OCI-LY7 (cell line): ENCODE measurements around the gene ODAD3. TPM values are rescaled to one million over a fixed set of nuclear protein-coding genes. Genes with fewer than 3 reads are reported as not detected.

Source experiments
- BruUV-seq: library from RNA; stranded (reverse); fragments of 400-500 nt; replicated peaks from 2 replicates; lab custom pipeline; 2021; lab: Mats Ljungman, UMichigan
- CTCF ChIA-PET: fragments of 300-600 bp; sonication (Branson Sonifier 250); formaldehyde crosslinking; loops from one replicate; lab custom pipeline; 2022; ENCODE audit warnings: antibody characterized with exemption; ENCODE audit not compliant: unreplicated experiment; lab: Charles Lee
- POLR2A ChIA-PET: fragments of 300-600 bp; sonication (Branson Sonifier 250); formaldehyde crosslinking; loops from one replicate; lab custom pipeline; 2022; ENCODE audit warnings: antibody characterized with exemption; lab: Charles Lee
- DNase-seq: peaks from one replicate; pipeline ENCODE4 v3.0.0-alpha.2; 2015; ENCODE audit warnings: low spot score
- H2AFZ ChIP-seq: fragments of 200-600 bp; sonication (generic), shearing (Covaris generic); 2 replicates; pipeline ENCODE4 v1.6.1; 2014; ENCODE audit warnings: mild to moderate bottlenecking, antibody characterized with exemption, low read length, moderate library complexity
- H3K27ac ChIP-seq: fragments of 200-600 bp; sonication (generic); 2 replicates; pipeline ENCODE4 v1.5.1; 2014; ENCODE audit warnings: mixed run types, low read depth, mild to moderate bottlenecking, moderate library complexity, low read length, inconsistent platforms; ENCODE audit not compliant: poor library complexity, severe bottlenecking
- H3K36me3 ChIP-seq: fragments of 200-600 bp; sonication (generic); 2 replicates; pipeline ENCODE4 v1.6.1; 2014; ENCODE audit warnings: mild to moderate bottlenecking, antibody characterized with exemption, low read length, moderate library complexity, mixed read lengths; ENCODE audit not compliant: insufficient read depth
- H3K4me1 ChIP-seq: fragments of 200-600 bp; sonication (generic); 2 replicates; pipeline ENCODE4 v1.5.1; 2014; ENCODE audit warnings: mild to moderate bottlenecking, low read length; ENCODE audit not compliant: insufficient read depth, poor library complexity, severe bottlenecking
- H3K4me2 ChIP-seq: fragments of 200-600 bp; sonication (generic); 2 replicates; pipeline ENCODE4 v1.6.1; 2014; ENCODE audit warnings: mild to moderate bottlenecking, low read length
- H3K4me3 ChIP-seq: fragments of 200-600 bp; sonication (generic); 2 replicates; pipeline ENCODE4 v1.5.1; 2014; ENCODE audit warnings: mild to moderate bottlenecking, low read depth, low read length; ENCODE audit not compliant: poor library complexity, severe bottlenecking
- H3K79me2 ChIP-seq: fragments of 200-600 bp; sonication (generic); 2 replicates; pipeline ENCODE4 v1.6.1; 2016; ENCODE audit warnings: low read depth, mild to moderate bottlenecking, low read length, moderate library complexity, mixed read lengths; ENCODE audit not compliant: insufficient read depth
- H3K9me2 ChIP-seq: fragments of 200-600 bp; sonication (generic); 2 replicates; pipeline ENCODE4 v1.6.1; 2016; ENCODE audit warnings: mild to moderate bottlenecking, low read length, mixed read lengths; ENCODE audit not compliant: insufficient read depth
- H3K9me3 ChIP-seq: fragments of 200-600 bp; sonication (generic); 2 replicates; pipeline ENCODE4 v1.6.1; 2014; ENCODE audit warnings: mild to moderate bottlenecking, mixed run types, low read length, mixed read lengths
- H4K20me1 ChIP-seq: fragments of 200-600 bp; sonication (generic); 2 replicates; pipeline ENCODE4 v1.6.1; 2014; ENCODE audit warnings: mild to moderate bottlenecking, antibody characterized with exemption, low read length, moderate library complexity, mixed read lengths; ENCODE audit not compliant: insufficient read depth
- CTCF ChIP-seq: fragments of 200-600 bp; sonication (generic); conservative IDR thresholded peaks from 2 replicates; pipeline ENCODE4 v1.5.1; 2014; ENCODE audit warnings: mild to moderate bottlenecking, antibody characterized with exemption, low read length, moderate library complexity, mixed read lengths
- EZH2phosphoT487 ChIP-seq: fragments of 200-600 bp; sonication (generic); IDR thresholded peaks from 2 replicates; pipeline ENCODE4 v1.6.1; 2018; ENCODE audit warnings: low read depth, borderline replicate concordance, mild to moderate bottlenecking, mixed run types, antibody characterized with exemption, low read length, moderate library complexity, mixed read lengths
- intact Hi-C: fragments of 100-400 bp; cut with micrococcal nuclease; formaldehyde crosslinking; loops from one replicate; pipeline ENCODE4 v1.10.0; 2022; ENCODE audit not compliant: unreplicated experiment
- total RNA-seq, 2 experiments: library from RNA; depleted of rRNA in 1 of 2; stranded (reverse); fragments of >200 nt in 1 of 2; shearing (Covaris generic) in 1 of 2; gene quantifications; 2 replicates each; pipeline ENCODE4 v1.2.3, GENCODE V29; 2014 to 2022

Gene ODAD3
- total RNA-seq, 2 experiments from 2014 or later: 0.28 to 1.2 TPM

- H3K4me2 ChIP-seq: peak overlapping the region; percentile 28; the same call in 1 of the 2 replicates
- H3K36me3 ChIP-seq: peaks cover 30% of the 10 kb centered on the region
- no peaks in the 10 kb centered on the region for H4K20me1 ChIP-seq
- H3K79me2 ChIP-seq: no peaks in the 10 kb centered on the region
- ChIA-PET POLR2A (interaction anchor here (0.6 to 1.0 kb wide), 5 partner anchors 8 to 211 kb away, joined by 3 to 6 read pairs (median 5); no protein-coding TSS in a partner anchor), CTCF (interaction anchor here (1.7 kb wide), 1 partner anchor 30 kb away, joined by 6 read pairs; no protein-coding TSS in a partner anchor)
- peak; percentile 27 for DNase-seq
- BruUV-seq: no TSS peak
- no peaks in the 10 kb centered on the region for H3K9me3 ChIP-seq
- H3K4me1 ChIP-seq: peaks cover 12% of the 10 kb centered on the region
- TF ChIP-seq CTCF (peak; percentile 76), EZH2phosphoT487 (no peak)
- H3K4me3 ChIP-seq: no peak overlapping the region
- H3K27ac ChIP-seq: no peak overlapping the region
- H3K9me2 ChIP-seq: no peaks in the 10 kb centered on the region
- H2AFZ ChIP-seq: no peak overlapping the region
- intact Hi-C loops: loop anchor here (2.0 kb wide), 1 partner anchor 30 kb away; no protein-coding TSS in a partner anchor
Measured at GRCh38 chr19:11452620-11453310, 17.8 kb upstream of the ODAD3 start.

- intact Hi-C loops: loop anchor here (2.0 kb wide), 1 partner anchor 31 kb away; no protein-coding TSS in a partner anchor
- ChIA-PET POLR2A (interaction anchor here (0.6 to 1.0 kb wide), 5 partner anchors 9 to 210 kb away, joined by 3 to 6 read pairs (median 5); no protein-coding TSS in a partner anchor), CTCF (interaction anchor here (1.7 kb wide), 1 partner anchor 30 kb away, joined by 6 read pairs; no protein-coding TSS in a partner anchor)
- peaks cover 12% of the 10 kb centered on the region for H3K4me1 ChIP-seq
- H4K20me1 ChIP-seq: no peaks in the 10 kb centered on the region
- no TSS peak for BruUV-seq
- H3K4me2 ChIP-seq: peak overlapping the region; percentile 28; the same call in 1 of the 2 replicates
- no peak for DNase-seq
- TF ChIP-seq EZH2phosphoT487 (no peak), CTCF (no peak)
- H3K36me3 ChIP-seq: peaks cover 37% of the 10 kb centered on the region
- H3K27ac ChIP-seq: no peak overlapping the region
- H3K79me2 ChIP-seq: no peaks in the 10 kb centered on the region
- no peak overlapping the region for H3K4me3 ChIP-seq
- peak overlapping the region; percentile 5; the same call in 1 of the 2 replicates for H2AFZ ChIP-seq
- no peaks in the 10 kb centered on the region for H3K9me2 ChIP-seq
- H3K9me3 ChIP-seq: no peaks in the 10 kb centered on the region
Measured at GRCh38 chr19:11451871-11452619, 17.1 kb upstream of the ODAD3 start.
